NCI-H69 (cell line): ENCODE data around the gene FAM184A.

Experiments
- DNase-seq: peaks from one replicate; lab custom pipeline; 2025; lab: John Stamatoyannopoulos, UW

Gene FAM184A

GRCh38 chr6:119096721-119097565, 18.5 kb upstream of the FAM184A start:
- peak; percentile 10 for DNase-seq

GRCh38 chr6:119090256-119090655, 11.8 kb upstream of the FAM184A start:
- DNase-seq, result no peak

GRCh38 chr6:119084784-119085183, 6.3 kb upstream of the FAM184A start:
- no peak for DNase-seq

- no peak for DNase-seq
Measured at GRCh38 chr6:119083007-119083406, 4.5 kb upstream of the FAM184A start.

GRCh38 chr6:119079283-119079809, 882 bp upstream of the FAM184A start:
- DNase-seq, result no peak

GRCh38 chr6:119077643-119078375, 655 bp downstream of the FAM184A start:
- DNase-seq, result peak; percentile 89

- DNase-seq, result no peak
Measured at GRCh38 chr6:119077391-119077642, 1.1 kb downstream of the FAM184A start.

GRCh38 chr6:119076576-119077390, 1.7 kb downstream of the FAM184A start:
- peak; percentile 68 for DNase-seq

GRCh38 chr6:119076173-119076572, 2.3 kb downstream of the FAM184A start:
- peak; percentile 33 for DNase-seq

- no peak for DNase-seq
Measured at GRCh38 chr6:119075200-119075981, 3.1 kb downstream of the FAM184A start.

GRCh38 chr6:119073307-119074051, 5.0 kb downstream of the FAM184A start:
- peak; percentile 26 for DNase-seq

GRCh38 chr6:119071576-119071975, 6.9 kb downstream of the FAM184A start:
- DNase-seq, result no peak

GRCh38 chr6:119067091-119067490, 11.4 kb downstream of the FAM184A start:
- peak; percentile 90 for DNase-seq

- DNase-seq, result peak; percentile 58
Measured at GRCh38 chr6:119066517-119066916, 11.9 kb downstream of the FAM184A start.

GRCh38 chr6:119065955-119066354, 12.5 kb downstream of the FAM184A start:
- DNase-seq, result no peak

- no peak for DNase-seq
Measured at GRCh38 chr6:119065382-119065781, 13.1 kb downstream of the FAM184A start.

GRCh38 chr6:119063491-119063890, 15.0 kb downstream of the FAM184A start:
- DNase-seq, result no peak

- no peak for DNase-seq
Measured at GRCh38 chr6:119061215-119061614, 17.2 kb downstream of the FAM184A start.

GRCh38 chr6:119060255-119060907, 18.1 kb downstream of the FAM184A start:
- no peak for DNase-seq

GRCh38 chr6:119055069-119055468, 23.4 kb downstream of the FAM184A start:
- DNase-seq, result no peak
